Measurements from ENCODE around the gene WNK3.

The WNK3 gene

DNA sequence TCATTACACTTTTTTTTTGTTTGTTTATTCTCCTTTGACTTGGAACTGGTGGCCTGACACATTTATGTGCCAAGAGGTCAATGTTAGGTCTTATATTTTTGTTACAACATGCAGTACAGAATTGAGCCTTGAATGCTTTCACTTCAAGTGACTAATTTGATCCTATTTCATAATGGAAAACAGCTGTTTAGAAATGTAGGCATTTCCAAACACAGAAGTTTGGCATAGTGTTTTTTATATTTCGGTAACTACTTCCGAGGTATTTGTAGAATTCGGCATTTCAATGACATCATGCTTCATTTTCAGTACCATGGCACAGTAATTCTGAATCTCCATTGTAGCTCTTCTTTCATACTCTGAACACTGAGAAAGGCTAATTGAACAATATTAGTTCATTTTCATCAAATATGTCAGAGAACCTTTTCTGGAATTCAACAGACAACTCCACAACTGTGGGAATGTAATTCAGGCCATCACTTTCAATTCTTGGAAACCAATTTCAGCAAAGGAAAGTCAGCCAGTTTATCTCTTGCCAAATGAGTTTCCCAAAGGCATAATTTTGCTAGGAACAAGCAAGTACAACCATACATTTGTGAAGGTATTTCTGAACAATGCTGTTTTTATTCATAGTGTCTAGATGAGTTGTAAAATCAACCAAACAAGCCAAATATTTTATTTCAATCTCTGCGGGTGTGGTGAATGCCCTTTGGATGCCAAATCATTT lies 186.2 kb downstream of the WNK3 start:
- DNase-seq (ENCODE audit: low read depth in 2 of 3, low spot score in 2 of 3), result no peak

DNA sequence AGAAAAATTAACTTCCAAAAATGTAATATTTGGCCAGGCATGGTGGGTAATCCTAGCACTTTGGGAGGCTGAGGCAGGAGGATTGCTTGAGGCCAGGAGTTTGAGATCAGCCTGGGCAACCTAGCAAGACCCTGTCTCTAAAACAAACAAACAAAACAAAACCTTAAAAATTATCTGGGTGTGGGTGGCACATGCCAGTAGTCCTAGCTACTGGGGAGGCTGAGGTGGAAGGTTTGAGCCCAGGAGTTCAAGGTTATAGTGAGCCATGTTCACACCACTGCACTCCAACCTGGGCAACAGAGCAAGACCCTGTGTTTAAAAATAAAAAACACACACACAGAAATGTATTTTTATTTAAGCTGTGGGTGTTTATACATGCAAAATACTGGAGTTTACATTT lies 186.8 kb downstream of the WNK3 start:
- no peak for DNase-seq (ENCODE audit: low read depth in 2 of 3, low spot score in 2 of 3)

GRCh38 chrX:54166915-54167314 lies 190.9 kb downstream of the WNK3 start:
- DNase-seq (ENCODE audit: low read depth in 2 of 3, low spot score in 2 of 3), result no peak

GRCh38 chrX:54157561-54157960 lies 200.3 kb downstream of the WNK3 start:
- no peak for DNase-seq (ENCODE audit: low read depth in 2 of 3, low spot score in 2 of 3)

Measured in activated CD8-positive, alpha-beta memory T cell treated with anti-CD3 and anti-CD28 coated beads for 48 hours (primary cell).